Fibroblast of upper back skin (primary cell): ENCODE measurements around the gene DMXL1.
"Not testable (repeated sequence)": the region's sequence is repeated elsewhere in the genome, so short reads cannot be mapped to it uniquely, and the experiment has no call there.

Experiments used
- DNase-seq: peaks from one replicate; pipeline ENCODE4 v3.0.0-alpha.2; 2013

The DMXL1 gene

DNA sequence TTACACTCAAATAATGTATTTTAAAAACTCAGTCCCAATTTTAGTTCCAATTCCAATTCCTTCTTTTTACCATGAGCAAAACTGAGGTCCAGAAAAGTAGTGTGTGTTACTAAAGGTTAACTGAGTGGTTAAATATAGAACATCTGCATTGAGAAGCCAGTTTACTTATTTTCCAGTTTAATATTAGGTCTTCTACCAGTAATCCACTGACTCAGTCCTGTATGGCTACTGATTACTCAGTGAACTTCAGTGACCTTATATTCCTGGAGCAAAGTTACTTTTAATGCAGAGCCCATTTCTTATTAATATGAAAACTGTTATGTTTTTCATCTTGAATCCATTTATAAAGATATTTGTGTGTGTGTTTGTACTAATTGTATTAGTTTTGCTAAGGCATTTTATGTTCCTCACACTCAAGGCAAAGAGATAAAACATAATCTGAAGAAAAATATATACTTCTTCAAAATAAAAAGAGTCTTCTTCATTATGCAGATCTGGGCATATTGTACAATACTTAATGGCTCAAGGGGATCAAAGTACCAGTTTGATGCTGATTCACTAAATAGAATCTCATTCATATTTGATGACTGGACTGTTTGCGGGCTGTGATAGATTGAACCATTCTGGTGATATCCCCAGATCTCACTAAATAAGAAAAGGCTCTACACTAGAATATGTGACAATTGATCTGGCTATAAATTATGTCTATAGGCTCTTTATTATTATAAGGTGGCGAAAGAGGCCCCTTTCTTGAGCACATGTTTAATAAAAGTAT lies 60.8 kb downstream of the DMXL1 start:
- DNase-seq, result no peak

DNA sequence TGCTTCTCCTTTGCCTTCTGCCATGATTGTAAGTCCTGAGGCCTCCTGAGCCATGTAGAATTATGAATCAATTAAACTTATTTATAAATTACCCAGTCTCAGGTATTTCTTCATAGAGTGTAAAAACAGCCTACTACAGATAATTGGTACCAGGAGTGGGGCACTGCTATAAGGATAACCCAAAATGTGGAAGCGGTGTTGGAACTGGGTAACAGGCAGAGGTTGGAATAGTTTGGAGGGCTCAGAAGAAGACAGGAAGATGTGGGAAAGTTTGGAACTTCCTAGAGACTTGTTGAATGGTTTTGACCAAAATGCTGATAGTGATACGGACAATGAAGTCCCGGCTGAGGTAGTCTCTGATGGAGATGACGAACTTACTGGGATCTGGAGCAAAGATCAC lies 64.9 kb downstream of the DMXL1 start:
- DNase-seq, result not testable (repeated sequence)

DNA sequence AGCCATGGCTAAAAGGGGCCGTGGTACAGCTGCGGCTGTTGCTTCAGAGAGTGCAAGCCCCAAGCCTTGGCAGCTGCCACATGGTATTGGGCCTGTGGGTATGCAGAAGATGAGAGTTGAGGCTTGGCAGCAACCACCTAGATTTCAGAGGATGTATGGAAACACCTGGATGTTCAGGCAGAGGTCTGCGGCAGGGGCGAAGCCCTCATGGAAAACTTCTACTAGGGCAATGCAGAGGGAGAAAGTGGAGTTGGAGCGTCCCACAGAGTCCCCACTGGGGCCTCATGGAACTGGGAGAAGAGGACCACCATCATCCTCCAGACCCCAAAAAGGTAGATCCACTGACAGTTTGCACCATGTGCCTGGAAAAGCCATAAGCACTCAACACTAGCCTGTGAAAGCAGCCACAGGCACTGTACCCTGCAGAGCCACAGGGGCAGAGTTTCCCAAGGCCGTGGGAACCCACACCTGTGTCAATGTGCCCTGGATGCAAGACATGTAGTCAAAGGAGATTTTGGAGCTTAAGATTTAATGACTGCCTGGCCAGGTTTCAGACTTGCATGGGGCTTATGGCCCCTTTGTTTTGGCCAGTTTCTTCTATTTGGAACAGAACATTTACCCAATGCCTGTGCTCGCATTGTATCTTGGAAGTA lies 65.9 kb downstream of the DMXL1 start:
- no peak for DNase-seq

DNA sequence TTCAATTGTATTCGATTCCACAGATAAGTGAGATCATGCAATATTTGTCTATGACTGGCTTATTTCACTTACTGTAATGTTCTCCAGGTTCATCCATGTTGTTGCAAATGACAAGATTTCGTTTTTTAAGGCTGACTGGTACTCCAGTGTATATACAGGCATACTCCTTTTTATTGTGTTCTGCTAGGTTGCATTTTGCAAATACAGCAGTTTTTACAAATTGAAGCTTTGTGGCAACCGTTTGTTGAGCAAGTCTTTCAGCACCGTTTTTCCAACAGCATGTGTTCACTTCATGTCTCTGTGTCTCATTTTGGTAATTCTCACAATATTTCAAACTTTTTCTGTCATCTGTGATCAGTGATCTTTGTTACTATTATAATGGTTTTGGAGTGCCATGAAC lies 82.7 kb downstream of the DMXL1 start:
- no peak for DNase-seq

GRCh38 chr5:119158144-119158543 lies 87.3 kb downstream of the DMXL1 start:
- DNase-seq, result no peak

GRCh38 chr5:119161430-119161829 lies 90.5 kb downstream of the DMXL1 start:
- no peak for DNase-seq

- peak; percentile 18 for DNase-seq
These were observed 95.1 kb downstream of the DMXL1 start for GRCh38 chr5:119166026-119166425.

DNA sequence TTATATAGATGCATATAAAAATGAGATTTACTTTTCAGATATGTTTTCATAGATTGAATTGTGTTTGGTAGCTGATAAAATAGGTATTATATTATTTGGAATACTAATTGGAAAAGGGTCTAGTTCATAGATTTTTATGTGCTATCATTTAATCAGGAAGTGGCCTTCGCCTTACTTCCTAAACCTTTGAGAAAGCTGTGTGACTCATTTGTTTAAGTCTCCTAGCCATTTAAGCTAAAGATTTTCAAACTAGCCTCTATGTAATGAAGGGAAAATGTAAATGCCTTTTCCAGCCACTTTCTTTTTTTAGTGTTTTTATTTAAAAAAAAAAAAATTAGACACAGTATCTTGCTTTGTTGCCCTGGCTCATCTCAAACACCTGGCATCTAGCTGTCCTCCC lies 97.5 kb downstream of the DMXL1 start:
- peak; percentile 3 for DNase-seq

GRCh38 chr5:119171686-119172085 lies 100.8 kb downstream of the DMXL1 start:
- no peak for DNase-seq

DNA sequence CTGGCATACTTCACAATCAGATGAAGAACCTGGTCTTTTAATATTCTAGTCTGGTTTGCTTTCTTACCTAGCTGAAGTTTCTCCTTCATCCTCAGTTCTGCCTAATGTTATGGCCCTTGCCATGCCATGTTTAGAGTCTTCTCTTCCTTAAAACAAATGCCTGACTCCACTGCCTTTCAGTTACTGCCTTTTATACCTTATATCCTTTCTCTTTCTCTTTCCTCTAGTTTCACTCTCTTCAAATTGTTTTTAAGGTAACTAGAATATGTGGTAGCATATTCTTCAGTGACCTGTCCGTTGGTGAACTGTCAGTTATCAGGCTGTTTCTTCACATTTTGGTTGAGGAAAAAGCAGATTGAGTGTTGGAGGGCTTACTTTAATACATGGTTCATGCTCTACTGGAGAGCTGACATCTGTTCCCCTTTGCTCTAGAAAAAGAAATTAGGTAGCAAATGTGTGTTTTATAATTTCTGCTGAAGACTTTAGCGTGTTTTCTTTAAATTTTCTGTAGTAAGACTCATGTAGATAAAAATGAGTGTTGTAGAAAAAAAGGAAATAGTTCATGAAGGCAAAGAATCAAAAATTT lies 103.8 kb downstream of the DMXL1 start:
- DNase-seq, result no peak

DNA sequence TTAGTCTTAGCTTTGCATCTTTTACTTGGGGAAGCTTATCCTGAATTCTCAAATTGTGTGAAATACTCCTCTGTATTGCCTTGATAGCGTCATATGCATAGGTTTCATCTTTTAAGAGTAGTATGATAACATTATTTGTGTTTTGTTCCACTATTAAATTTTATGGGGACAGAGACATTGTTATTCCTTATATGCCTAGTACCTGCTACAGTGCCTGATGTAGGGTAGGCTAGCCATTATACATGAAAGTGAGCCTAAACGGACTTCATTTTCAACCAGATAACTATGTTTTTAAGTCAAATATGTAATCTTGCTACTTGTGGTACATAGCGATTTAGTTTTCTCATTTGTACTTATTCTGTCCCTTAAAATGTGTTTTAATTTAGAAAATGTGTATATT lies 105.9 kb downstream of the DMXL1 start:
- no peak for DNase-seq

- DNase-seq, result no peak
These were observed 106.3 kb downstream of the DMXL1 start for GRCh38 chr5:119177226-119177625.

DNA sequence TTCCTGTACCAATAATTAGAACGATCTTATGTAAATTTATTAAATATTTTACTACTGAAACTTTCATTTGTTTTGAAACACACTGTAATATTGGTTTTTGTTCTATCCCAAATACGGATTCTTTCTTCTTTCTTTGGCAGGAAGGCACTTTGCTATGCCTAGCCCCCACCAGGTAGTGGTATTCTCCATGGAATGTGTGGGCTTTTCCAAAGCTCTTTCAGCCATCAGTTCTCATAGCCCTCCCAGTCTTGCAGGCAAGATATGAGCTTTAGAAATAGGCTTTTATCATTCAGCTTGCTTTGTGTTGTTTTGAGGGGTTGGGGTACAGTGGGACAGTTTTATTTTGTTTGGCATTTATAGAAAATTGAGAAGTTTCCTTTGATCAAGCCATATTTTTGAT lies 107.5 kb downstream of the DMXL1 start:
- no peak for DNase-seq

GRCh38 chr5:119179857-119180641 lies 109.2 kb downstream of the DMXL1 start:
- DNase-seq, result peak; percentile 9

- DNase-seq, result not testable (repeated sequence)
These were observed 114.6 kb downstream of the DMXL1 start for GRCh38 chr5:119185512-119185911.

DNA sequence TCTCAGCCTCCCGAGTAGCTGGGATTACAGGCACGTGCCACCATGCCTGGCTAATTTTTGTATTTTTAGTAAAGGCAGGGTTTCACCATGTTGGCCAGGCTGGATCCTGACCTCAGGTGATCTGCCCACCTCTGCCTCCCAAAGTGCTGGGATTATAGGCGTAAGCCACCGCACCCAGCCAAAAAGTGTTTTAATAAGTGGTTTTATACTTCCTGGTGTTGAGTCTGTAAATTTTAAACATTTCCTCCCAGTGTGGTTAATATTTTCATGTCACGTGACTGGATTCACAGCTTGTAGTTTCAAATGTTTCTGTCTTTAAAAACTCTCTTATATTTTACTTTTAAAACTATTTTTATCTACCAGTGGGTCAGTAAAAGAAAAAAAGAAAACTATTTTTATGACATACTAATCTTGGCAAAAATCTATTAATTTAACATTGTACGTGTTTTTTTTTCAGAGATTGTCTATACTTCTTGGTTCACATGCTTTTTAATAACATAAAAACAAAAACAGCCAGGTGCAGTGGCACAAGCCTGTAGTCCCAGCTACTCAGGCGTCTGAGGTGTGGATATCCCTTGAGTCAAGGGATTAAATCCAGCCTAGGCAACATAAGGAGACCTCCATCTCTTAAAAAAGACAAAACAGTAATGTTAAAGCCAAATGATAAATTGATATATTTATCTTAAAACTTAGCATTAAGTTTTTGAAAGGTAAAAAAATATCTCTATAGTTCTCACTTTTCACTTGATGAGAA lies 117.1 kb downstream of the DMXL1 start:
- DNase-seq, result no peak

DNA sequence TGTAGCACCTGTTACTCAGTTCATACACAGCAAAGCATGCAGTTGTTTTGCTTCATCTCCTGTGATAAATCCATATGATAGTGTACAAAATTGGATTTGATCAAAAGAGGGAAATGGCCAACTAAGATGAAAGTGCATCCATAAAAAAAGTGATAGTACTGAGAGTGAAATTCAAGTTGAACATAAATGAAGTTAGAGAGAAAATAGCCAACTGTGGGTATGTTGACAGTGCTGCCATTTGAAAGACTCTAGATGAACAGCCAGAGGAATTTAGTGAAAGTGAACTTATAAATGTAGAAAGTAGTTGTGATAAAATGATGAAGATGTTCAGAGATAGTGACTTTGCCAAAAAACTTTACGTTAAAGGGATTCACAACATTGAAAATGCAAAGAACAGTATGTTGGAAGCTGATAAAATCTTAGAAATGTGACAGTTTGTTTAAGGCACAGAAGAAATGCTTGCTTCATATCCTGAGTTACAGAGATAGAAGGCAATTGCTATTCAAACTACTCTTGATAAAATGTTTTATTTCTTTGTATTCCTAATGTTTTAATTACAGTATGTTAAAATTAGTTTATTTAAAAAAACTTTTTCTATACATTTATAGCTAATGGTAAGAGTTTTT lies 119.7 kb downstream of the DMXL1 start:
- no peak for DNase-seq

DNA sequence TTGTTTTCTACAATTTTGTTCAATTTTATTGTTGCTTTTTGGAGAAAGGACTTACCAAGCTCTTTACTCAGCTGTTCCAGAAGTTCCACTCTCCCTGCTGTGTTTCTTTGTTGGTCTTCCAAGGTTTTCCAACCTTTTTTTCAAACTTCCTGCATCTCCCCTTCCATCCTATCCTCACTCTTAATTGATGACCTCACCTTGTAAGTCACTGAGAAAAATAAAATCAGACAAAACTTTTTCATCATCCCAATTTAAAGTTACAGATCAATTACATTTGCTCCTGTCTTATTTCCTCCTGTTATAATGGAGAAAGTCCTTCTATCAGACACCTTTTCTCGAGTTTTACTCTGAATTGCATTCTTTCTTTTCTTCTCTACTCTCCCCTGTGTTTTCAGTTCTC lies 121.1 kb downstream of the DMXL1 start:
- DNase-seq, result no peak

GRCh38 chr5:119200795-119201194 lies 129.9 kb downstream of the DMXL1 start:
- DNase-seq, result no peak

- DNase-seq, result no peak
These were observed 136.2 kb downstream of the DMXL1 start for GRCh38 chr5:119207105-119207504.

DNA sequence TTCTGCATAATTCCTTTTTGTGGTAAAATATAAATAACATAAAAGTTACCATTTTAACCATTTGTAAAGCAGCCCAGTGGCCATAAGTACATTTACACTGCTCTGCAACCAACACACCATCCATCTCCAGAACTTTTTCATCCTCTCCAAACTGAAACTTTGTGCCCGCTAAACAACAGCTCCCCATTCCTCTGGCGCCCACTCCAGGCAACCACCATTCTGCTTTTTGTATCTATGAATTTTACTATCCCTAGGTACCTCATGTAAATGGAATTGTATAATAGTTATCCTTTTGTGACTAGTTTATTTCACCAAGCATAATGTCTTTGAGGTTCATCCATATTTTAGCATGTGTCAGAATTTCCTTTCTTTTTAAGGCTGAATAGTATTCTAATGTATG lies 141.1 kb downstream of the DMXL1 start:
- DNase-seq, result no peak

- DNase-seq, result no peak
These were observed 141.8 kb downstream of the DMXL1 start for GRCh38 chr5:119212676-119213075.
